C4-2B (cell line): ENCODE data around the gene SSH2.

ENCODE experiments used
- H3K27ac ChIP-seq: fragments of 450-650 bp; 2 replicates; pipeline ENCODE4 v1.5.1; 2017
- ZFX ChIP-seq: fragments of 450-650 bp; IDR thresholded peaks from 2 replicates; pipeline ENCODE4 v1.6.1; 2017
- TF ChIP-seq, protein P1 (sequence below): fragments of 450-650 bp; conservative IDR thresholded peaks from 2 replicates; pipeline ENCODE4 v1.5.1; 2017; ENCODE audit warnings: mild to moderate bottlenecking

Gene SSH2

DNA sequence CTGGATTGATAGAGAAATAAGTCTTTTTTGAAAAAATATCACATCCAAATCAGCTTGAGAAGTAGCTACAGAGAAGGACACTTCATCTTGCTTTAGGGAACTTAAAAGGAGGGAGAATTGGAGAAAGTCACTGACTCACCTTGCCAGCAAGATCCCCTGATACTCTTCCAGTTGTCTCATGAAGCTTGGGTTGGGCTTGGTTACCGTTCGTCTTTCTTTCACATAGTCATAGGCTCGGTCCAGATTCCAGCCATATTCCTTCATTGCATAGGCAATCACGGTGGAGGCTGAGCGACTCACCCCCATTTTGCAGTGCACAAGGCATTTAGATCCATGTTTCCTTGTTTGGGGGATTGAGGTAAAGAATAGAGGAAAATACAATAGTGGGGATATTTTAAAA lies 282.0 kb downstream of the SSH2 start:
- H3K27ac ChIP-seq = no peak overlapping the region
- TF ChIP-seq ZFX = no peak
- TF ChIP-seq, protein P1, sequence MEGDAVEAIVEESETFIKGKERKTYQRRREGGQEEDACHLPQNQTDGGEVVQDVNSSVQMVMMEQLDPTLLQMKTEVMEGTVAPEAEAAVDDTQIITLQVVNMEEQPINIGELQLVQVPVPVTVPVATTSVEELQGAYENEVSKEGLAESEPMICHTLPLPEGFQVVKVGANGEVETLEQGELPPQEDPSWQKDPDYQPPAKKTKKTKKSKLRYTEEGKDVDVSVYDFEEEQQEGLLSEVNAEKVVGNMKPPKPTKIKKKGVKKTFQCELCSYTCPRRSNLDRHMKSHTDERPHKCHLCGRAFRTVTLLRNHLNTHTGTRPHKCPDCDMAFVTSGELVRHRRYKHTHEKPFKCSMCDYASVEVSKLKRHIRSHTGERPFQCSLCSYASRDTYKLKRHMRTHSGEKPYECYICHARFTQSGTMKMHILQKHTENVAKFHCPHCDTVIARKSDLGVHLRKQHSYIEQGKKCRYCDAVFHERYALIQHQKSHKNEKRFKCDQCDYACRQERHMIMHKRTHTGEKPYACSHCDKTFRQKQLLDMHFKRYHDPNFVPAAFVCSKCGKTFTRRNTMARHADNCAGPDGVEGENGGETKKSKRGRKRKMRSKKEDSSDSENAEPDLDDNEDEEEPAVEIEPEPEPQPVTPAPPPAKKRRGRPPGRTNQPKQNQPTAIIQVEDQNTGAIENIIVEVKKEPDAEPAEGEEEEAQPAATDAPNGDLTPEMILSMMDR = no peak

GRCh38 chr17:29645515-29646051 lies 284.4 kb downstream of the SSH2 start:
- no peak overlapping the region for H3K27ac ChIP-seq
- TF ChIP-seq ZFX = no peak
- TF ChIP-seq, protein P1 = no peak

GRCh38 chr17:29643817-29644160 lies 286.2 kb downstream of the SSH2 start:
- H3K27ac ChIP-seq = no peak overlapping the region; the same call in 1 of the 2 replicates

GRCh38 chr17:29642171-29642611 lies 287.8 kb downstream of the SSH2 start:
- TF ChIP-seq ZFX = no peak
- peak overlapping the region; percentile 53 for H3K27ac ChIP-seq

More at GRCh38 chr17:29643817-29644160, 286.2 kb downstream of the SSH2 start:
- TF ChIP-seq, protein P1 = no peak
- TF ChIP-seq ZFX = no peak

- TF ChIP-seq, protein P1 = no peak
- TF ChIP-seq ZFX = no peak
- peak overlapping the region; percentile 65 for H3K27ac ChIP-seq
Observed at GRCh38 chr17:29640981-29641642, 288.9 kb downstream of the SSH2 start.

GRCh38 chr17:29640413-29640812 lies 289.6 kb downstream of the SSH2 start:
- peak overlapping the region; percentile 65 for H3K27ac ChIP-seq
- TF ChIP-seq, protein P1 = no peak
- TF ChIP-seq ZFX = no peak

GRCh38 chr17:29633886-29634285 lies 296.1 kb downstream of the SSH2 start:
- H3K27ac ChIP-seq = no peak overlapping the region
- TF ChIP-seq ZFX = no peak
- TF ChIP-seq, protein P1 = no peak
